Activated CD8-positive, alpha-beta T cell treated with anti-CD3 and anti-CD28 coated beads, Interleukin-2, amount 10 ng/mL, durations not matched to agents 7 days and 5 days (primary cell): Measurements from ENCODE around the gene IRS1. TPM values are rescaled to one million over a fixed set of nuclear protein-coding genes. Genes with fewer than 3 reads are reported as not detected.
A peak's percentile ranks its signal among the peaks of the same experiment; 100 is the strongest.

Source experiments
- ATAC-seq: fragments of 150-1000 bp; cut with Tn5 transposase; one replicate; pipeline ENCODE4 v1.10.0; 2021; ENCODE audit warnings: moderate library complexity
- CTCF ChIA-PET: fragments of 350-600 bp; sonication (Branson Sonifier 250); formaldehyde crosslinking; loops from one replicate; lab custom pipeline; 2021; ENCODE audit warnings: antibody characterized with exemption; lab: Charles Lee
- POLR2A ChIA-PET: fragments of 350-600 bp; sonication (Branson Sonifier 250); formaldehyde crosslinking; loops from one replicate; lab custom pipeline; 2021; ENCODE audit warnings: antibody characterized with exemption; lab: Charles Lee
- DNase-seq: peaks from one replicate; pipeline ENCODE4 v3.0.0-alpha.2; 2020
- H3K27ac Mint-ChIP-seq: one replicate; pipeline ENCODE4 v1.8.0; 2021; ENCODE audit warnings: mild to moderate bottlenecking, mixed read lengths
- H3K27me3 Mint-ChIP-seq: one replicate; pipeline ENCODE4 v1.8.0; 2021; ENCODE audit warnings: low read depth, mixed read lengths
- H3K36me3 Mint-ChIP-seq: one replicate; pipeline ENCODE4 v1.8.0; 2021; ENCODE audit warnings: low read depth, mixed read lengths
- H3K4me1 Mint-ChIP-seq: one replicate; pipeline ENCODE4 v1.8.0; 2021; ENCODE audit warnings: low read depth, mixed read lengths
- H3K4me3 Mint-ChIP-seq: one replicate; pipeline ENCODE4 v1.8.0; 2021; ENCODE audit warnings: mild to moderate bottlenecking, mixed read lengths
- H3K9me3 Mint-ChIP-seq: one replicate; pipeline ENCODE4 v1.8.0; 2022; ENCODE audit warnings: mixed read lengths; ENCODE audit not compliant: insufficient read depth
- total RNA-seq, 2 experiments: library from RNA; stranded (reverse); gene quantifications; one replicate each; pipeline ENCODE4 v1.2.3, GENCODE V29; 2021

IRS1 gene
- total RNA-seq, 2 experiments from 2014 or later = 7.3 to 9.6 TPM

DNA sequence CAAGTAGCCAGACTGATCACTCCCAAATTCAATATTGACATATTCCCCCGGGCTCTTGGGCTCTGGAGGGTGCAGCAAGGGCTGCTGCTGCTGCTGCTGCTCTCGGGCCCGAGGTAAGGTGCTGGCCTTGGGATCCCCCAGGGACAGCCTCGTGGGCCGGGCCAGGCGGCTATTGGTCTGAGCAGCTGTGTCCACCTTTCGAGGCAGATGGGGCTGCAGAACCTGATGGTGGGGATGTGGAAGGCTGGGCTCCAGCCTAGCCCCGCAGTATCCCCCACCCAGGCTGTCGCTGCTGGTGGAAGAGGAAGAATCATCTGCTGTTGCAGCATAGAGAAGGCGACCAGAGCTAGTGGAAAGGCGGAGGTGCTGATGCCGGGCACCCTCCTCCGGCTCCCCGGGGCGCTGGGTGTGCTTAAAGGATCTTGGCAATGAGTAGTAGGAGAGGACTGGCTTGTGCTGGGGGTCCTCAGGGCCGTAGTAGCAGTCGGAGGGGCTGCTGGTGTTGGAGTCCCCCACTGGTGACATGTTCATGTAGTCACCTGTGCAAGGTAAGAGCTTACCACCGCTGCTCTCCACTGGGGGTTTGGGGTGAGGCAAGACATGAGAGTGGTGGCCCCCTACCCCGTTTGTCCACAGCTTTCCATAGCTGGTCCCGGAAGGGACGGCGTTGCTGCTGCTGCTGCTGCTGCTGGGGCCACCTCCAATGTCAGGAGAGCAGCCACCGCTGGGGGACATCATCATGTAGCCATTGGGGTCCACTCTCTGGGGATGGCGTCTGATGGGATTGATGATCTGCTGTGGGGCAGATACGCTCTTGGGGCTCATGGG, 3.4 kb downstream of the IRS1 start:
- DNase-seq (no peak), ATAC-seq (no peak)
- POLR2A ChIA-PET = no interaction called here
- CTCF ChIA-PET = interaction anchor here (1.2 to 1.5 kb wide), 2 partner anchors 26 to 61 kb away, joined by 3 to 4 read pairs; no protein-coding TSS in a partner anchor
- Mint-ChIP-seq H3K36me3 (peaks cover 33% of the 10 kb centered on the region), H3K4me3 (no peak overlapping the region), H3K9me3 (no peaks in the 10 kb centered on the region), H3K27me3 (no peaks in the 10 kb centered on the region), H3K4me1 (peaks cover 70% of the 10 kb centered on the region), H3K27ac (no peak overlapping the region)

DNA sequence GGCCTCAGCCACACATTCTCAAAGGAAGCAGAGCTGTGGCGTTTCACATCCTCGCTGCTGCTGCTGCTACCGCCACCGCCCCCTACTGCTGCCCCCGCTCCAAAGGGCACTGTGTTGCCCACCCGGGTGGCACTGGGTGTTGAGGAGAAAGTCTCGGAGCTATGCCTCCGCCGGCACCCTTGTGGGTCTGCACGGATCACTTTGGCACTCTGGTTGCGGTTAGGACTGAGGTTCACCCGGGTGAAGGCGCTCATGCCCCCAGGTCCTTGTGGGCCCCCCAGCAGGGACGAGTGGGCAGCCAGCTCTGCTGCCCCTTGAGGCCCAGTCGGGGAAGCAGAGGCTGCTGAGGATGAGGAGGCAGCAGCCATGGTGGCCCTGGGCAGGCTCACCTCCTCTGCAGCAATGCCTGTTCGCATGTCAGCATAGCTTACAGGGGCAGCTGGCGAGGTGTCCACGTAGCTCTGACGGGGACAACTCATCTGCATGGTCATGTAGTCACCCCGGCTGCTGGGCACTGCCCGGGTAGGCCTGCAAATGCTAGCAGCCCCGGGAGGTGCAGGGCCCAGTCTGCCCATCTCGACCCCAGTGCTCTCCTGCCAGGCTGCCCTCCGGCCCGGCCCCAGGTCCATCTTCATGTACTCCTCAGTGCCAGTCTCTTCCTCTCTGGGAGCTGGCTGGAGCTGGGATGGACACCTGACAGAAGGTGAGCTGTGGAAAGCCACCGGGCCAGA, 4.2 kb downstream of the IRS1 start:
- Mint-ChIP-seq H3K4me1 (peaks cover 70% of the 10 kb centered on the region), H3K9me3 (no peaks in the 10 kb centered on the region)
- POLR2A ChIA-PET = no interaction called here

DNA sequence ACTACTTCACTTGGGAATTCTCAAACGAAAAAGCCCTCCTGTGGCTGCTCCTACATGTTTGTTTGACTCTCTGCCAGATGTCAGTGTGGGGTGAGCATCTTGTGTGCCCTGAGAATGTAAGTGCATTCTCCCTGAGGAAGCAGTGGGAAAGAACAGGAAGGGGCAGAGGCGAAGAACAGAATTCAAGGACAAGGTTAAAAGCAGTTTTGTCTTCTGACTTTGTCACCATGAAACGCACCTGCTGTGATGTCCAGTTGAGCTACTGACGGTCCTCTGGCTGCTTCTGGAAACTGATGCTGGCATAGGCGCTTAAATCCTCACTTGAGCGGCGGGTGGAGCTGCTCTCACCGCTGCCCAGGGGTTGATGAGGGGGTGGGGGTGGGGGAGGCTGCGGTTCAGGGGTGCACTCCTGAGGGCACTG, 4.9 kb downstream of the IRS1 start:
- Mint-ChIP-seq H3K9me3 (no peaks in the 10 kb centered on the region), H3K36me3 (peaks cover 43% of the 10 kb centered on the region), H3K4me3 (peak overlapping the region; percentile 0), H3K27ac (no peak overlapping the region), H3K4me1 (peaks cover 72% of the 10 kb centered on the region), H3K27me3 (no peaks in the 10 kb centered on the region)
- CTCF ChIA-PET = interaction anchor here (0.9 kb wide), 1 partner anchor 9 kb away, joined by 3 read pairs; no protein-coding TSS in a partner anchor
- DNase-seq (no peak), ATAC-seq (no peak)
- POLR2A ChIA-PET = interaction anchor here (0.6 kb wide), 1 partner anchor 16 kb away, joined by 6 read pairs; no protein-coding TSS in a partner anchor

More for the DNA sequence above, 4.2 kb downstream of the IRS1 start:
- no peaks in the 10 kb centered on the region for H3K27me3 Mint-ChIP-seq
- CTCF ChIA-PET = interaction anchor here (1.2 to 1.5 kb wide), 2 partner anchors 25 to 60 kb away, joined by 3 to 4 read pairs; no protein-coding TSS in a partner anchor
- H3K27ac Mint-ChIP-seq = no peak overlapping the region
- DNase-seq (no peak), ATAC-seq (no peak)
- H3K4me3 Mint-ChIP-seq = no peak overlapping the region
- H3K36me3 Mint-ChIP-seq = peaks cover 38% of the 10 kb centered on the region

DNA sequence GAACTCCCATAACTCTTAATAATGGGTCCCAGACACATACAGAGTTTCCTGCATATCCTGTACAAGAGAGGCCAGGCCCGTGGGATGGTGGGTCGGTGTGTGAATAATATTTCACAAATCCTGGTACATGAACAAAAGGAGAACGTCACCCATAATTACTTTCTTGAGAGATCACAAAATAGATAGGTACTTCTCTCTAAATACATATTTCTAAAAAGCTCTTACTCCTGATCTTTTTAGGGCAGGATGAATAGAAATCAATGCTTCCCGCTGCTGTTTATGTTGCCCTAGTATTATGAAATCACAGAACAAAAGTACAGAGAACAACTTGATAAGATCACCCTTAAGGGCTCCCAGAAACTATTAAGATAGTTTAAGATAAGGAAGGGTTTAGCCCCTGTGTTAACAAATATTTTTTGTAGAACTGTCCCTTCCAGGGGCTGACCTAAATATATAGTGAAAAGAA, 5.4 kb downstream of the IRS1 start:
- CTCF ChIA-PET = interaction anchor here (0.9 to 1.3 kb wide), 2 partner anchors 9 to 22 kb away, joined by 3 to 5 read pairs; no protein-coding TSS in a partner anchor
- DNase-seq = no peak
- H3K9me3 Mint-ChIP-seq = no peaks in the 10 kb centered on the region
- peaks cover 45% of the 10 kb centered on the region for H3K36me3 Mint-ChIP-seq
- peaks cover 77% of the 10 kb centered on the region for H3K4me1 Mint-ChIP-seq
- no peaks in the 10 kb centered on the region for H3K27me3 Mint-ChIP-seq
- ATAC-seq = no peak
- H3K27ac Mint-ChIP-seq = no peak overlapping the region
- POLR2A ChIA-PET = interaction anchor here (0.6 kb wide), 1 partner anchor 16 kb away, joined by 6 read pairs; no protein-coding TSS in a partner anchor
- peak overlapping the region; percentile 17 for H3K4me3 Mint-ChIP-seq

DNA sequence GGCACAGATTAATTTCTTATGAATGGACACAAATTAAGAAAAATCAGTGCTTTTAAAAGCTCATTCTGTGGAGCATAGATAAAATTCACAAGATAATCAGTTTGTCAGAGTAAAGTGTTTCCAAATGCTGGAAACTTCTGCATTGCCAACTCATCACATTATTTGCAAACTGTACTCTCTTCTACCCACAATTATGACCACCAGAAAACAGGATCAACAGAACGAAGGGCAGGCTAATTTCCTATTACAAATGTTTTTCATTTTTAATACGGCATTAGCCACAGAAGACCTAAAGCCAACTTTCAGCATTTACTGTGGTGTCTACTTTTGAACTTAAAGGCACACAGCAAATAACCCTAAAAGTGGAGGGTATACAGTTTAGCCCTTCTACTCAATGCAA, 6.0 kb downstream of the IRS1 start:
- Mint-ChIP-seq H3K36me3 (peaks cover 45% of the 10 kb centered on the region), H3K4me1 (peaks cover 83% of the 10 kb centered on the region), H3K4me3 (peak overlapping the region; percentile 17), H3K9me3 (no peaks in the 10 kb centered on the region), H3K27me3 (no peaks in the 10 kb centered on the region), H3K27ac (no peak overlapping the region)
- DNase-seq (no peak), ATAC-seq (no peak)
- ChIA-PET CTCF (interaction anchor here (1.3 to 1.5 kb wide), 2 partner anchors 9 to 21 kb away, joined by 4 to 5 read pairs; no protein-coding TSS in a partner anchor), POLR2A (no interaction called here)

DNA sequence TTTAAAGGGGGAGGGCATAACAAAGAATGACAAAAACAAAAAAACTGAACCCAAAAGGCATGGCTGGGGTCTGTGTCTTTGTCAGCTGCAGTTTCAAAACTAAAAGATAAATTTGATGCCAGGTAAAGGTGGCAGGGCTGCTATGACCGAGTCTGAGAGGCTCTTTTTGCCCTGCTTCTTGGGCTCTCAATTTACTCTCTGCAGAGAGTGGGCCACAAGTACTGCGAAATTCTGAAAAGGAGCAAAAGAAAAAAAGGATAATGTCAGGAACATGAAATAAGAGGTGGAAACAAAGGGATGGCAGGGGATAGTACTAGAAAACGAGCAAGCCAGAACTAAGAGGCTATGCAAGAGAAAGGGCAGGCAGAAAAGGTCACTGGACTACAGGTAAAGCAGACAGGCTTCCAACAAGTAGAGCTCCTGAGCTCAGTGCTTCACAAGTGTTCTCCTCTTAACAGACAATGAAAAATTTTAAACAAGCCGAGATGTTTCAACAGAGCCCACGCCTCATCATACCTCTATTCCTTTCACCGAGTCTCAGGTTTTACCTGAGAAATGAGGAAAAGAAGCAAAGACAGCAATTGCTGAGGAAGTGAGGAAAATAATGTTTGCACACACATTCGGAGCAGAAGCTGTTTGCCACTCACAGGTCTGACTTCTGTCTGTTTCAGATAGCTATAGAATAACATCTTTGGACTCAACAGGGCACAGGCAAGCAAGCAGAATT, 7.3 kb downstream of the IRS1 start:
- ATAC-seq (no peak), DNase-seq (no peak)
- Mint-ChIP-seq H3K27ac (peak overlapping the region; percentile 78), H3K36me3 (peaks cover 48% of the 10 kb centered on the region), H3K4me1 (peaks cover 75% of the 10 kb centered on the region), H3K4me3 (peak overlapping the region; percentile 69), H3K9me3 (no peaks in the 10 kb centered on the region), H3K27me3 (no peaks in the 10 kb centered on the region)
- POLR2A ChIA-PET = interaction anchor here (1.2 kb wide), 1 partner anchor 19 kb away, joined by 3 read pairs; no protein-coding TSS in a partner anchor
- CTCF ChIA-PET = interaction anchor here (1.0 to 1.5 kb wide), 2 partner anchors 10 to 193 kb away, joined by 3 to 4 read pairs; no protein-coding TSS in a partner anchor

DNA sequence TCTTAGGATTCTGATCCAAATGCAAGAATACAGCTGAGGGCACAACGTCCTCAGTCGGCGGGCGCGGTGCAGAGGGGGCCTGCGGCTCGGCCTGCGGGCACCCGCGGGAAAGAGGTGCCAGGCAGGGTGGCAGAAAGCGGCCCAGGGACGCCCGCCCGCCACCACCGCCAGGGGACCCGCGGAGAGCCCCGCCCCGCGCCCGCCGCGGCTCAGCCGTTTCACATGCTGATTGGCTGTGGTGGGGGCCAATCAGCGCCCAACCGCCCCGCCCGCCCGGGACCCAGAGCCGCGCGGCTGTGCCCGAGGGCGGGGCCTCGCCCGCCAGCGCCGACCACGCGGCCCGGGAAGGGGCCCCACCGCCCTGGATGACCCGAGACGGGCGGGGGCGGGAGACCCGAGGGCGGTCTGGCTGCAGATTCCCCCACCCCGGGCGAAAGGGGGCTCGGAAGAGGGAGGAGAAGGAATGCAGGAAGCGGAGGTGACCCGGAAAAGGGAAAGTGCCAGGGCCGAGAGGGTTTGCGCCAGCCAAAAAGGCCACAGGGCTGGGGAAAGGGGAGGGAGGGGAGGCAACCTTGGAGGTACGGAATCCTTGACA, 8.0 kb downstream of the IRS1 start:
- peak overlapping the region; percentile 86 for H3K4me3 Mint-ChIP-seq
- ChIA-PET POLR2A (interaction anchor here (1.2 to 1.6 kb wide), 4 partner anchors 8 to 44 kb away, joined by 3 to 6 read pairs (median 4); partner anchors contain the start of genes IRS1 and RHBDD1), CTCF (interaction anchor here (1.0 to 5.3 kb wide), 4 partner anchors 8 to 194 kb away, joined by 3 to 26 read pairs (median 12); partner anchors contain the start of gene IRS1)
- DNase-seq (peak; percentile 93), ATAC-seq (peak; percentile 97)
- H3K4me1 Mint-ChIP-seq = peaks cover 69% of the 10 kb centered on the region
- H3K27me3 Mint-ChIP-seq = no peaks in the 10 kb centered on the region
- peaks cover 47% of the 10 kb centered on the region for H3K36me3 Mint-ChIP-seq
- H3K9me3 Mint-ChIP-seq = no peaks in the 10 kb centered on the region
- H3K27ac Mint-ChIP-seq = peak overlapping the region; percentile 97

DNA sequence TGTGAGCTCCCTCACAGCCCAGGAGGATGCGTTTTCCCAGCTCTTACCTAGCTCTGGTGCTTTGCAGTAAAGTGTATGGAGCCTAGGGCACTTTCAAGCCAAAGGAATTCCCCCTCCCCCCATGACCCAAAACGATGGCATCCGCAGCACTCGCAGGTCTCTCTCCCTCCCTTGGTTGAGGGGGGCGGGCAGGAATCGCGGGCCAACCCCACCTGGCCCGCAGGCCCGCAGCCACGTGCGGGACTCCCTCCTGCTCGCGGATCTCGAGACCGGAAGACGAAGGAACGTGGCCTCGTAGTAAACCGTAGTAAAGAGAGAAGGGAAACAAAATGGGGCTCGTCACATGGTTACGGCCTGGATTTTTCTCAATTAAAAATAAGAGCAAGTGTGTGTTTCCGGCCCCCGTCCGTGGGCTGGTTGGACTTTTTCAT, 8.5 kb downstream of the IRS1 start:
- peak; percentile 81 for DNase-seq
- peak overlapping the region; percentile 86 for H3K4me3 Mint-ChIP-seq

DNA sequence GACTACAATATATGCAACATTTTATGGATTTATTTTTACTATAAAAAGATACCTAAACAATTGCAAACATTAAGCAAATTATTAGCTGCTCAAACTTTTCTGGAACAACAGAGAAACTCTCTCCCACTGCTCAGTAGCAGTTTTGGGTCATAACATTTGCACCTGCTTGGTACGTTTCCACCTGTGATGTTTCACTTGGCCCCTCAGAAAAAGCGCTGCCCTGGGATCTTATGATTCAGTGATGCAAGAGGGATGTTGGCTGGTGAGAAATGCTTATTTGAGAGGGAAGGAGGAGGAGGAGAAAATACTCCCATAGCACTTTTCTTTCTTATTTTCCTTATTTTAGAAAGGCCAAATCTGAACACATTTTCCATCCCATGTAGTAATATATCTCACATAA, 9.2 kb downstream of the IRS1 start:
- ChIA-PET POLR2A (interaction anchor here (1.1 to 1.6 kb wide), 4 partner anchors 9 to 45 kb away, joined by 4 to 6 read pairs (median 5); partner anchors contain the start of genes IRS1 and RHBDD1), CTCF (interaction anchor here (0.5 to 5.3 kb wide), 6 partner anchors 9 to 1813 kb away, joined by 3 to 26 read pairs (median 7); partner anchors contain the start of gene IRS1)
- Mint-ChIP-seq H3K4me3 (peak overlapping the region; percentile 86), H3K9me3 (no peaks in the 10 kb centered on the region), H3K4me1 (peaks cover 59% of the 10 kb centered on the region), H3K27me3 (no peaks in the 10 kb centered on the region), H3K27ac (peak overlapping the region; percentile 97), H3K36me3 (peaks cover 45% of the 10 kb centered on the region)
- no peak for DNase-seq
- ATAC-seq = no peak

More for the DNA sequence above, 8.5 kb downstream of the IRS1 start:
- peak; percentile 72 for ATAC-seq
- Mint-ChIP-seq H3K27me3 (no peaks in the 10 kb centered on the region), H3K36me3 (peaks cover 46% of the 10 kb centered on the region), H3K27ac (peak overlapping the region; percentile 97), H3K9me3 (no peaks in the 10 kb centered on the region), H3K4me1 (peaks cover 65% of the 10 kb centered on the region)
- CTCF ChIA-PET = interaction anchor here (0.5 to 5.3 kb wide), 5 partner anchors 9 to 1814 kb away, joined by 3 to 26 read pairs (median 9); partner anchors contain the start of gene IRS1
- POLR2A ChIA-PET = interaction anchor here (1.2 to 1.6 kb wide), 3 partner anchors 8 to 45 kb away, joined by 4 to 6 read pairs (median 5); partner anchors contain the start of genes IRS1 and RHBDD1

DNA sequence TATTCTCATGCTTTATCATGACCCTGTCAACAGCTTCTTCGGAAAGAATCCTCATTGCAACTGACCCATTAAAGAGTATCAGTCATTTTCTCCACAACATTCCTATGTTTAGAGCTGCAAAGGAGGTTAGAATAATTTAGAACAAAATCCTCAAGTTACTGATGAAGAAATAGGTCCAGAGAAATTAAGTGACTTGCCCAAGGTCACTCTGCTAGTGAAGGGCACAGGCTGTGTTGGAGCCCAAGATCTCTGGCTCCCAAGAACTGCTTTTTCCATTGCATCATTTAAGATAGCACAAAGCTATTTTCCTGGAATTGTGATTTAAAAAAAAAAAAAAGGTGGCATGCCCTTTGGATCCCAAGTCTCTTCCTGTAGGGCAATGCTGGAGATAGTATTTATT, 9.6 kb downstream of the IRS1 start:
- DNase-seq = no peak
- Mint-ChIP-seq H3K9me3 (no peaks in the 10 kb centered on the region), H3K36me3 (peaks cover 45% of the 10 kb centered on the region), H3K27me3 (no peaks in the 10 kb centered on the region), H3K4me1 (peaks cover 55% of the 10 kb centered on the region), H3K4me3 (no peak overlapping the region), H3K27ac (no peak overlapping the region)
- POLR2A ChIA-PET = interaction anchor here (1.0 to 1.6 kb wide), 5 partner anchors 10 to 46 kb away, joined by 4 to 6 read pairs (median 5); partner anchors contain the start of genes IRS1 and RHBDD1
- CTCF ChIA-PET = interaction anchor here (0.8 to 5.3 kb wide), 6 partner anchors 10 to 45 kb away, joined by 3 to 26 read pairs (median 7); partner anchors contain the start of gene IRS1
- no peak for ATAC-seq
